Dermis microvascular lymphatic vessel endothelial cell (primary cell): Measurements from ENCODE around the gene PCDHB13. TPM values are rescaled to one million over a fixed set of nuclear protein-coding genes. Genes with fewer than 3 reads are reported as not detected.
"Not testable (repeated sequence)": the region's sequence is repeated elsewhere in the genome, so short reads cannot be mapped to it uniquely, and the experiment has no call there.

ENCODE experiments used
- DNase-seq, 2 donors: peaks; one replicate each; pipeline versions ENCODE4 v3.0.0 to v3.0.0-alpha.2; 2010; ENCODE audit warnings: low read depth in 2 of 2
- total RNA-seq: library from RNA; depleted of rRNA; stranded (reverse); fragments of >200 nt; gene quantifications from 2 replicates; pipeline ENCODE4 v1.2.1, GENCODE V29; 2014

PCDHB13 gene
- 0.51 and 1.9 TPM in 2 replicates for total RNA-seq

- DNase-seq: peak; percentile 57 to 73
Measured at GRCh38 chr5:141213656-141214339, at the start of gene PCDHB13. Gene PCDHB13, plus strand, starts transcription at chr5:141213919. Its CDS starts 205 bp downstream, at chr5:141214124.

GRCh38 chr5:141172381-141173204, 41.1 kb upstream of the PCDHB13 start, which contains the start of gene PCDHB7:
Gene PCDHB7, plus strand, starts transcription at chr5:141172644. Its CDS starts 192 bp downstream, at chr5:141172836.
- DNase-seq: peak in 1 of 2 donors; percentile 35

GRCh38 chr5:141174291-141175104, 39.2 kb upstream of the PCDHB13 start:
- DNase-seq: not testable (repeated sequence)

GRCh38 chr5:141175933-141176332, 37.8 kb upstream of the PCDHB13 start:
- DNase-seq: no peak

GRCh38 chr5:141177577-141178191, 36.0 kb upstream of the PCDHB13 start, which contains the start of gene PCDHB8:
Gene PCDHB8, plus strand, starts transcription at chr5:141177790. Its CDS starts 245 bp downstream, at chr5:141178035.
- DNase-seq: not testable (repeated sequence)

- not testable (repeated sequence) for DNase-seq
Measured at GRCh38 chr5:141179371-141179770, 34.3 kb upstream of the PCDHB13 start.

- not testable (repeated sequence) for DNase-seq
Measured at GRCh38 chr5:141179876-141180275, 33.8 kb upstream of the PCDHB13 start.

GRCh38 chr5:141180313-141180712, 33.4 kb upstream of the PCDHB13 start:
- DNase-seq: no peak

- peak; percentile 14 to 24 for DNase-seq
Measured at GRCh38 chr5:141182248-141182647, 31.5 kb upstream of the PCDHB13 start, which contains the start of gene PCDHB16. Gene PCDHB16, plus strand, starts transcription at chr5:141182387. Its CDS starts 173 bp downstream, at chr5:141182560.

- not testable (repeated sequence) for DNase-seq
Measured at GRCh38 chr5:141184117-141184855, 29.4 kb upstream of the PCDHB13 start.

- peak in 1 of 2 donors; percentile 7 for DNase-seq
Measured at GRCh38 chr5:141186897-141187512, 26.7 kb upstream of the PCDHB13 start, which contains the start of gene PCDHB9. Gene PCDHB9, plus strand, starts transcription at chr5:141187161. Its CDS starts 158 bp downstream, at chr5:141187319.

GRCh38 chr5:141188682-141189081, 25.0 kb upstream of the PCDHB13 start:
- DNase-seq: not testable (repeated sequence)

- not testable (repeated sequence) for DNase-seq
Measured at GRCh38 chr5:141189131-141189530, 24.6 kb upstream of the PCDHB13 start.

GRCh38 chr5:141192110-141192725, 21.5 kb upstream of the PCDHB13 start, which contains the start of gene PCDHB10:
Gene PCDHB10, plus strand, starts transcription at chr5:141192353. Its CDS starts 200 bp downstream, at chr5:141192553.
- DNase-seq: peak in 1 of 2 donors; percentile 35

GRCh38 chr5:141194332-141194731, 19.4 kb upstream of the PCDHB13 start:
- not testable (repeated sequence) for DNase-seq

- no peak for DNase-seq
Measured at GRCh38 chr5:141196363-141196762, 17.4 kb upstream of the PCDHB13 start.

GRCh38 chr5:141199359-141200235, 14.1 kb upstream of the PCDHB13 start, which contains the start of gene PCDHB11:
Gene PCDHB11, plus strand, starts transcription at chr5:141199627. Its CDS starts 148 bp downstream, at chr5:141199775.
- peak in 1 of 2 donors; percentile 5 for DNase-seq

- not testable (repeated sequence) for DNase-seq
Measured at GRCh38 chr5:141201126-141201525, 12.6 kb upstream of the PCDHB13 start.
